HG03139 (cell line): ENCODE data around the gene NTNG1.

Experiments
- ATAC-seq: cut with Tn5 transposase; IDR thresholded peaks from one replicate; pipeline ENCODE4 v1.9.1; 2021; ENCODE audit not compliant: unreplicated experiment

Gene NTNG1

GRCh38 chr1:107323784-107324183 lies 182.9 kb downstream of the NTNG1 start:
- no peak for ATAC-seq

GRCh38 chr1:107326824-107327445 lies 186.1 kb downstream of the NTNG1 start:
- ATAC-seq, result no peak

- no peak for ATAC-seq
Observed at GRCh38 chr1:107327446-107327845, 186.6 kb downstream of the NTNG1 start.

- ATAC-seq, result no peak
Observed at GRCh38 chr1:107328087-107328486, 187.2 kb downstream of the NTNG1 start.

GRCh38 chr1:107339775-107340174 lies 198.9 kb downstream of the NTNG1 start:
- ATAC-seq, result no peak

GRCh38 chr1:107342316-107342715 lies 201.5 kb downstream of the NTNG1 start:
- ATAC-seq, result no peak

- ATAC-seq, result no peak
Observed at GRCh38 chr1:107342768-107343167, 201.9 kb downstream of the NTNG1 start.

GRCh38 chr1:107343601-107344000 lies 202.8 kb downstream of the NTNG1 start:
- no peak for ATAC-seq

GRCh38 chr1:107344268-107344760 lies 203.5 kb downstream of the NTNG1 start:
- no peak for ATAC-seq

- ATAC-seq, result no peak
Observed at GRCh38 chr1:107344836-107345235, 204.0 kb downstream of the NTNG1 start.

- no peak for ATAC-seq
Observed at GRCh38 chr1:107352850-107353249, 212.0 kb downstream of the NTNG1 start.

- ATAC-seq, result no peak
Observed at GRCh38 chr1:107357376-107357775, 216.5 kb downstream of the NTNG1 start.

- no peak for ATAC-seq
Observed at GRCh38 chr1:107358619-107359327, 217.9 kb downstream of the NTNG1 start.

- ATAC-seq, result no peak
Observed at GRCh38 chr1:107359472-107360241, 218.8 kb downstream of the NTNG1 start.

GRCh38 chr1:107362468-107363140 lies 221.8 kb downstream of the NTNG1 start:
- ATAC-seq, result no peak

- ATAC-seq, result no peak
Observed at GRCh38 chr1:107363154-107363553, 222.3 kb downstream of the NTNG1 start.

- no peak for ATAC-seq
Observed at GRCh38 chr1:107365527-107366240, 224.8 kb downstream of the NTNG1 start.

GRCh38 chr1:107378426-107378825 lies 237.6 kb downstream of the NTNG1 start:
- no peak for ATAC-seq

- no peak for ATAC-seq
Observed at GRCh38 chr1:107378866-107379265, 238.0 kb downstream of the NTNG1 start.

- no peak for ATAC-seq
Observed at GRCh38 chr1:107379826-107380225, 239.0 kb downstream of the NTNG1 start.
